HG03108 (cell line): ENCODE data around the gene TGM3.

Experiments
- ATAC-seq: cut with Tn5 transposase; IDR thresholded peaks from one replicate; pipeline ENCODE4 v1.9.1; 2021; ENCODE audit warnings: moderate library complexity; ENCODE audit not compliant: unreplicated experiment

The TGM3 gene

GRCh38 chr20:2335096-2335870, 39.5 kb downstream of the TGM3 start:
- no peak for ATAC-seq

- ATAC-seq = no peak
These were observed 40.7 kb downstream of the TGM3 start for GRCh38 chr20:2336471-2336870.

GRCh38 chr20:2337142-2337541, 41.3 kb downstream of the TGM3 start:
- ATAC-seq = no peak

GRCh38 chr20:2338411-2339066, 42.7 kb downstream of the TGM3 start:
- ATAC-seq = no peak

- ATAC-seq = no peak
These were observed 44.3 kb downstream of the TGM3 start for GRCh38 chr20:2340136-2340535.

- ATAC-seq = no peak
These were observed 45.0 kb downstream of the TGM3 start for GRCh38 chr20:2340823-2341222.

GRCh38 chr20:2341336-2341735, 45.5 kb downstream of the TGM3 start:
- ATAC-seq = no peak

GRCh38 chr20:2342243-2342642, 46.4 kb downstream of the TGM3 start:
- ATAC-seq = no peak

GRCh38 chr20:2346188-2346587, 50.4 kb downstream of the TGM3 start:
- no peak for ATAC-seq

- ATAC-seq = no peak
These were observed 52.5 kb downstream of the TGM3 start for GRCh38 chr20:2348336-2348735.

- ATAC-seq = no peak
These were observed 54.0 kb downstream of the TGM3 start for GRCh38 chr20:2349801-2350200.

GRCh38 chr20:2350606-2351005, 54.8 kb downstream of the TGM3 start:
- no peak for ATAC-seq

- no peak for ATAC-seq
These were observed 57.4 kb downstream of the TGM3 start for GRCh38 chr20:2353231-2353630.

- ATAC-seq = no peak
These were observed 61.3 kb downstream of the TGM3 start for GRCh38 chr20:2357114-2357513.

GRCh38 chr20:2358006-2358405, 62.2 kb downstream of the TGM3 start:
- ATAC-seq = no peak

- ATAC-seq = no peak
These were observed 65.3 kb downstream of the TGM3 start for GRCh38 chr20:2361035-2361593.

- no peak for ATAC-seq
These were observed 67.4 kb downstream of the TGM3 start for GRCh38 chr20:2363187-2363586.

GRCh38 chr20:2363587-2363986, 67.8 kb downstream of the TGM3 start:
- ATAC-seq = no peak

- ATAC-seq = no peak
These were observed 68.2 kb downstream of the TGM3 start for GRCh38 chr20:2364044-2364443.

- no peak for ATAC-seq
These were observed 69.3 kb downstream of the TGM3 start for GRCh38 chr20:2365091-2365490.

- no peak for ATAC-seq
These were observed 69.9 kb downstream of the TGM3 start for GRCh38 chr20:2365666-2366065.

- no peak for ATAC-seq
These were observed 72.8 kb downstream of the TGM3 start for GRCh38 chr20:2368621-2369020.
